DOHH2 (cell line): ENCODE data around the gene TNFAIP2.

ENCODE experiments used
- H3F3A ChIP-seq: fragments of 200-600 bp; sonication (generic), shearing (Covaris generic); 2 replicates; pipeline ENCODE4 v1.6.0; 2016; ENCODE audit warnings: antibody characterized with exemption, mild to moderate bottlenecking; ENCODE audit not compliant: control insufficient read depth, insufficient read depth
- H3K27ac ChIP-seq: fragments of 200-600 bp; sonication (generic); 2 replicates; pipeline ENCODE4 v1.5.1; 2014; ENCODE audit warnings: low read depth, mild to moderate bottlenecking, low read length, moderate library complexity
- H3K27me3 ChIP-seq: fragments of 200-600 bp; sonication (generic); 2 replicates; pipeline ENCODE4 v1.6.1; 2014; ENCODE audit warnings: mild to moderate bottlenecking, low read length, mixed read lengths; ENCODE audit not compliant: control insufficient read depth
- H3K36me3 ChIP-seq: fragments of 200-600 bp; sonication (generic); 2 replicates; pipeline ENCODE4 v1.6.1; 2014; ENCODE audit warnings: mild to moderate bottlenecking, low read length, moderate library complexity, mixed read lengths; ENCODE audit not compliant: control insufficient read depth
- H3K4me1 ChIP-seq: fragments of 200-600 bp; sonication (generic); 2 replicates; pipeline ENCODE4 v1.6.1; 2014; ENCODE audit warnings: mild to moderate bottlenecking, low read length, mixed read lengths; ENCODE audit not compliant: control insufficient read depth
- H3K4me2 ChIP-seq: fragments of 200-600 bp; sonication (generic); 2 replicates; pipeline ENCODE4 v1.6.0; 2014; ENCODE audit warnings: mild to moderate bottlenecking, low read length, moderate library complexity
- H3K4me3 ChIP-seq: fragments of 200-600 bp; sonication (generic); 2 replicates; pipeline ENCODE4 v1.5.1; 2014; ENCODE audit warnings: mild to moderate bottlenecking, low read length, mixed read lengths
- H3K79me2 ChIP-seq: fragments of 200-600 bp; sonication (generic); 2 replicates; pipeline ENCODE4 v1.6.1; 2014; ENCODE audit warnings: mild to moderate bottlenecking, low read length, mixed read lengths; ENCODE audit not compliant: control insufficient read depth
- H3K9me2 ChIP-seq: fragments of 200-600 bp; sonication (generic); replicated peaks from 2 replicates; pipeline ENCODE4 v1.6.1; 2014; ENCODE audit warnings: mild to moderate bottlenecking, low read length, mixed read lengths; ENCODE audit not compliant: control insufficient read depth
- H3K9me3 ChIP-seq: fragments of 200-600 bp; sonication (generic); 2 replicates; pipeline ENCODE4 v1.6.1; 2014; ENCODE audit warnings: antibody characterized with exemption, low read length, mixed read lengths; ENCODE audit not compliant: control insufficient read depth, insufficient read depth
- H4K20me1 ChIP-seq: fragments of 200-600 bp; sonication (generic); 2 replicates; pipeline ENCODE4 v1.6.0; 2014; ENCODE audit warnings: low read depth, mild to moderate bottlenecking, antibody characterized with exemption, low read length, moderate library complexity; ENCODE audit not compliant: control insufficient read depth, insufficient read depth
- CTCF ChIP-seq: fragments of 200-600 bp; sonication (generic); IDR thresholded peaks from one replicate; pipeline ENCODE4 v1.5.1; 2014; ENCODE audit warnings: antibody characterized with exemption, mild to moderate bottlenecking, low read depth, low read length; ENCODE audit not compliant: poor library complexity, severe bottlenecking
- EZH2phosphoT487 ChIP-seq: fragments of 200-600 bp; sonication (generic); IDR thresholded peaks from 2 replicates; pipeline ENCODE4 v1.6.1; 2017; ENCODE audit warnings: borderline replicate concordance, mild to moderate bottlenecking, antibody characterized with exemption, low read length, moderate library complexity, mixed read lengths

Gene TNFAIP2

GRCh38 chr14:103093856-103094405, 29.3 kb upstream of the TNFAIP2 start:
- H3K27me3 ChIP-seq: peaks cover 9% of the 10 kb centered on the region
- no peaks in the 10 kb centered on the region for H3K36me3 ChIP-seq
- no peak for TF ChIP-seq EZH2phosphoT487
- TF ChIP-seq CTCF: no peak
- H3K79me2 ChIP-seq: no peaks in the 10 kb centered on the region
- no peak overlapping the region for H3K4me2 ChIP-seq
- no peak overlapping the region for H3K4me3 ChIP-seq
- H3K9me3 ChIP-seq: no peaks in the 10 kb centered on the region
- no peaks in the 10 kb centered on the region for H3K9me2 ChIP-seq
- H3K4me1 ChIP-seq: peaks cover 16% of the 10 kb centered on the region
- H3K27ac ChIP-seq: no peak overlapping the region
- no peaks in the 10 kb centered on the region for H3F3A ChIP-seq
- no peaks in the 10 kb centered on the region for H4K20me1 ChIP-seq

GRCh38 chr14:103094406-103095209, 28.7 kb upstream of the TNFAIP2 start, which contains the start of gene EXOC3L4:
TSS of gene EXOC3L4 (plus strand) at chr14:103094725. CDS start at chr14:103100220, 5,495 bp downstream.
- Histone ChIP-seq H4K20me1 (no peaks in the 10 kb centered on the region), H3K27me3 (peaks cover 9% of the 10 kb centered on the region), H3K4me1 (peaks cover 12% of the 10 kb centered on the region), H3K27ac (no peak within 1 kb of the TSS), H3K4me3 (no peak within 1 kb of the TSS), H3K4me2 (no peak within 1 kb of the TSS), H3K9me3 (no peaks in the 10 kb centered on the region), H3K9me2 (no peaks in the 10 kb centered on the region), H3F3A (no peaks in the 10 kb centered on the region), H3K36me3 (no peaks in the 10 kb centered on the region), H3K79me2 (no peaks in the 10 kb centered on the region)
- TF ChIP-seq EZH2phosphoT487: no peak
- no peak for TF ChIP-seq CTCF

- H3K4me2 ChIP-seq: no peak overlapping the region
- no peaks in the 10 kb centered on the region for H3K36me3 ChIP-seq
- peaks cover 9% of the 10 kb centered on the region for H3K27me3 ChIP-seq
- H4K20me1 ChIP-seq: no peaks in the 10 kb centered on the region
- H3K4me1 ChIP-seq: peaks cover 17% of the 10 kb centered on the region
- H3K79me2 ChIP-seq: no peaks in the 10 kb centered on the region
- H3K9me3 ChIP-seq: no peaks in the 10 kb centered on the region
- H3K9me2 ChIP-seq: no peaks in the 10 kb centered on the region
- H3K4me3 ChIP-seq: no peak overlapping the region
- H3K27ac ChIP-seq: no peak overlapping the region
- no peaks in the 10 kb centered on the region for H3F3A ChIP-seq
- TF ChIP-seq CTCF (no peak), EZH2phosphoT487 (no peak)
These were observed 28.0 kb upstream of the TNFAIP2 start for GRCh38 chr14:103095210-103095778.
